ENCODE measurements around the gene ARHGAP26.
"Not testable (repeated sequence)": the region's sequence is repeated elsewhere in the genome, so short reads cannot be mapped to it uniquely, and the experiment has no call there.

DNA sequence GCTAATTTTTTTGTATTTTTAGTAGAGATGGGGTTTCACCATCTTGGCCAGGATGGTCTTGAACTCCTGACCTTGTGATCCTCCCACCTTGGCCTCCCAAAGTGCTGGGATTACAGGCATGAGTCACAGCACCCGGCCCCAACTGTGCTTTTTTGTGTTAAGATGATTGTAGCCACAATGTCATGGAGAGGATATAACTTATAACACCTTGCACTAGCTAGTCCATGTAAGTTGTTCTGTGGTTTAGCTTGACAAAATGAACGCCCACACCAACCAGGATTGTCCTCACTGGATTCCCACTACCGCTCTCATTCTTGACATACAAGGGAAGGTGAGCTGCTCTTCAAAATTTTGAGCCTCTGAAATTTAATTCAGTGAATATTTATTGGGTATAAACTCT lies 182.7 kb downstream of the ARHGAP26 start:
- TF ChIP-seq, protein P1, sequence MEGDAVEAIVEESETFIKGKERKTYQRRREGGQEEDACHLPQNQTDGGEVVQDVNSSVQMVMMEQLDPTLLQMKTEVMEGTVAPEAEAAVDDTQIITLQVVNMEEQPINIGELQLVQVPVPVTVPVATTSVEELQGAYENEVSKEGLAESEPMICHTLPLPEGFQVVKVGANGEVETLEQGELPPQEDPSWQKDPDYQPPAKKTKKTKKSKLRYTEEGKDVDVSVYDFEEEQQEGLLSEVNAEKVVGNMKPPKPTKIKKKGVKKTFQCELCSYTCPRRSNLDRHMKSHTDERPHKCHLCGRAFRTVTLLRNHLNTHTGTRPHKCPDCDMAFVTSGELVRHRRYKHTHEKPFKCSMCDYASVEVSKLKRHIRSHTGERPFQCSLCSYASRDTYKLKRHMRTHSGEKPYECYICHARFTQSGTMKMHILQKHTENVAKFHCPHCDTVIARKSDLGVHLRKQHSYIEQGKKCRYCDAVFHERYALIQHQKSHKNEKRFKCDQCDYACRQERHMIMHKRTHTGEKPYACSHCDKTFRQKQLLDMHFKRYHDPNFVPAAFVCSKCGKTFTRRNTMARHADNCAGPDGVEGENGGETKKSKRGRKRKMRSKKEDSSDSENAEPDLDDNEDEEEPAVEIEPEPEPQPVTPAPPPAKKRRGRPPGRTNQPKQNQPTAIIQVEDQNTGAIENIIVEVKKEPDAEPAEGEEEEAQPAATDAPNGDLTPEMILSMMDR (IDR thresholded peaks at IDR 0.05 in 2 of 3, conservative IDR thresholded peaks at IDR 0.05 in 1 of 3; ENCODE audit: borderline replicate concordance in 1 of 3, insufficient read depth in 1 of 3, low read depth in 2 of 3, low read length in 2 of 3), result not testable (repeated sequence)
- TF ChIP-seq, protein P2, sequence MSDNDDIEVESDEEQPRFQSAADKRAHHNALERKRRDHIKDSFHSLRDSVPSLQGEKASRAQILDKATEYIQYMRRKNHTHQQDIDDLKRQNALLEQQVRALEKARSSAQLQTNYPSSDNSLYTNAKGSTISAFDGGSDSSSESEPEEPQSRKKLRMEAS (IDR thresholded peaks at IDR 0.05), result not testable (repeated sequence)
- TF ChIP-seq POLR2AphosphoS5 (IDR thresholded peaks at IDR 0.05; ENCODE audit: low read depth, low read length), result not testable (repeated sequence)
